Endothelial cell of umbilical vein (primary cell): ENCODE results near the gene LHFPL6. TPM values are rescaled to one million over a fixed set of nuclear protein-coding genes. Genes with fewer than 3 reads are reported as not detected.

ENCODE experiments used
- BruUV-seq: library from RNA; stranded (reverse); fragments of 400-500 nt; replicated peaks from 2 replicates; lab custom pipeline; 2021; lab: Mats Ljungman, UMichigan
- CTCF ChIA-PET: fragments of 300-600, 350-600 bp; sonication (Branson Sonifier 250); formaldehyde crosslinking; loops from one replicate; lab custom pipeline; 2021; ENCODE audit warnings: antibody characterized with exemption, inconsistent platforms; lab: Charles Lee
- POLR2A ChIA-PET: fragments of 300-600, 350-600 bp; sonication (Branson Sonifier 250); formaldehyde crosslinking; loops from one replicate; lab custom pipeline; 2021; ENCODE audit warnings: antibody characterized with exemption, inconsistent platforms; lab: Charles Lee
- DNase-seq: peaks from one replicate; pipeline ENCODE4 v3.0.0-alpha.2; 2011; ENCODE audit warnings: low read depth, low spot score
- FAIRE-seq: peaks from 2 replicates; lab custom pipeline; 2011; peaks lifted over from hg19 to GRCh38; lab: Jason Lieb, UNC
- H2AFZ ChIP-seq: 2 replicates; pipeline ENCODE4 v1.6.0; 2012; ENCODE audit warnings: low read depth, low read length, control low read depth, inconsistent platforms
- H3K27ac ChIP-seq: 2 replicates; pipeline ENCODE4 v1.5.1; 2011; ENCODE audit warnings: low read depth, mild to moderate bottlenecking, control low read depth, low read length, moderate library complexity; ENCODE audit not compliant: insufficient read depth
- H3K27me3 ChIP-seq, 2 experiments: 2 replicates each; pipeline versions ENCODE4 v1.6.0 to v1.6.1; 2011; ENCODE audit warnings: low read length in 2 of 2, mixed read lengths in 1 of 2; ENCODE audit not compliant: control insufficient read depth in 2 of 2, insufficient read depth in 2 of 2
- H3K36me3 ChIP-seq, 2 experiments: 2 replicates in 1 of 2; 3 replicates in 1 of 2; pipeline ENCODE4 v1.5.1; 2011; ENCODE audit warnings: low read length in 2 of 2, mild to moderate bottlenecking in 1 of 2, moderate library complexity in 1 of 2; ENCODE audit not compliant: control insufficient read depth in 2 of 2, insufficient read depth in 2 of 2; ENCODE audit errors: extremely low read depth in 1 of 2
- H3K4me1 ChIP-seq: 3 replicates; pipeline ENCODE4 v1.5.1; 2011; ENCODE audit warnings: mild to moderate bottlenecking, low read length; ENCODE audit not compliant: control insufficient read depth, insufficient read depth; ENCODE audit errors: extremely low read depth
- H3K4me2 ChIP-seq: 2 replicates; pipeline ENCODE4 v1.6.1; 2011; ENCODE audit warnings: low read length, control low read depth, mixed read lengths; ENCODE audit not compliant: insufficient read depth
- H3K4me3 ChIP-seq, 3 experiments: fragments of 200-600 bp in 1 of 3; sonication (generic), shearing (Covaris generic) in 1 of 3; replicated peaks in 1 of 3; 2 replicates each; pipeline ENCODE4 v1.5.1; 2011 to 2016; ENCODE audit warnings: control low read depth in 3 of 3, low read length in 3 of 3, mild to moderate bottlenecking in 2 of 3, inconsistent platforms in 1 of 3, low read depth in 1 of 3, moderate library complexity in 1 of 3; ENCODE audit not compliant: insufficient read depth in 1 of 3
- H3K79me2 ChIP-seq: 2 replicates; pipeline ENCODE4 v1.6.0; 2012; ENCODE audit warnings: low read length, inconsistent platforms; ENCODE audit not compliant: control insufficient read depth, insufficient read depth
- H3K9ac ChIP-seq: replicated peaks from 2 replicates; pipeline ENCODE3; 2011; ENCODE audit warnings: low read length, control low read depth; ENCODE audit not compliant: insufficient read depth; ENCODE audit errors: extremely low read depth
- H3K9me1 ChIP-seq: replicated peaks from 3 replicates; pipeline ENCODE4 v1.6.0; 2011; ENCODE audit warnings: mild to moderate bottlenecking, low read length; ENCODE audit not compliant: control insufficient read depth, insufficient read depth; ENCODE audit errors: extremely low read depth
- H3K9me3 ChIP-seq: replicated peaks from 2 replicates; pipeline ENCODE4 v1.5.1; 2012; ENCODE audit warnings: low read length, inconsistent platforms; ENCODE audit not compliant: control insufficient read depth, insufficient read depth
- H4K20me1 ChIP-seq: replicated peaks from 2 replicates; pipeline ENCODE3; 2011; ENCODE audit warnings: mild to moderate bottlenecking, low read length; ENCODE audit not compliant: control insufficient read depth, insufficient read depth; ENCODE audit errors: extremely low read depth
- EZH2 ChIP-seq: IDR thresholded peaks from 2 replicates; pipeline ENCODE4 v1.6.1; 2012; ENCODE audit warnings: borderline replicate concordance, low read depth, mild to moderate bottlenecking, moderate library complexity, low read length, inconsistent platforms; ENCODE audit not compliant: severe bottlenecking
- FOS ChIP-seq: IDR thresholded peaks from 2 replicates; pipeline ENCODE4 v1.6.1; 2011; ENCODE audit warnings: mild to moderate bottlenecking, low read length, moderate library complexity, borderline replicate concordance; ENCODE audit not compliant: insufficient read depth
- GATA2 ChIP-seq: IDR thresholded peaks from 2 replicates; pipeline ENCODE4 v1.7.0; 2011; ENCODE audit warnings: low read depth, mild to moderate bottlenecking, moderate library complexity, mixed read lengths, low read length; ENCODE audit not compliant: insufficient read length, insufficient read depth
- JUN ChIP-seq: IDR thresholded peaks from 2 replicates; pipeline ENCODE4 v1.6.1; 2011; ENCODE audit warnings: borderline replicate concordance, low read depth; ENCODE audit not compliant: insufficient read length, insufficient read depth
- MYC ChIP-seq: IDR thresholded peaks from one replicate; pipeline ENCODE4 v1.6.1; 2011; ENCODE audit warnings: mild to moderate bottlenecking, low read depth, low read length
- POLR2A ChIP-seq: IDR thresholded peaks from 2 replicates; pipeline ENCODE4 v1.6.1; 2012; ENCODE audit warnings: low read depth, mild to moderate bottlenecking, control low read depth, low read length
- POLR2AphosphoS5 ChIP-seq: IDR thresholded peaks from 2 replicates; pipeline ENCODE4 v1.6.1; 2012; ENCODE audit warnings: low read depth, mild to moderate bottlenecking, control low read depth, low read length, moderate library complexity; ENCODE audit not compliant: insufficient read depth
- dilution Hi-C: fragments of 300-500 bp; cut with MboI; formaldehyde crosslinking; loops from one replicate; pipeline ENCODE4 v1.15.0; 2019; ENCODE audit warnings: low sequenced_read_pairs; ENCODE audit not compliant: extremely low pct_ligation_motif_present
- intact Hi-C: fragments of 100-400 bp; cut with micrococcal nuclease; formaldehyde crosslinking; loops from one replicate; pipeline ENCODE4 v1.10.0; 2022
- polyA plus RNA-seq, 4 experiments: library from polyadenylated mRNA; depleted of rRNA in 3 of 4; stranded (reverse) in 3 of 4; unstranded in 1 of 4; fragments of >200 nt; gene quantifications; 2 replicates each; pipeline versions ENCODE4 v1.2.1 to v1.2.3, GENCODE V29; 2011 to 2012; ENCODE audit warnings: missing spikeins in 1 of 4
- total RNA-seq: library from RNA; stranded (reverse); gene quantifications from 2 replicates; pipeline ENCODE4 v1.2.3, GENCODE V29; 2021
- TF ChIP-seq, protein P1 (sequence below): IDR thresholded peaks from 2 replicates; pipeline ENCODE4 v1.6.1; 2011; ENCODE audit not compliant: insufficient read depth, insufficient read length
- TF ChIP-seq, protein P2 (sequence below), 2 donors: IDR thresholded peaks; 1 replicate in 1 of 2; 2 replicates in 1 of 2; pipeline ENCODE4 v1.5.1; 2011; ENCODE audit warnings: low read length in 2 of 2, mild to moderate bottlenecking in 2 of 2, moderate library complexity in 2 of 2, control low read depth in 1 of 2, inconsistent platforms in 1 of 2, low read depth in 1 of 2; ENCODE audit not compliant: insufficient read depth in 1 of 2; ENCODE audit errors: extremely low read depth in 1 of 2

Gene LHFPL6
- total and polyA plus RNA-seq, 2 donors (not counting 3 experiments of a cell fraction or from before 2014, with no cell fraction given): 17.5 to 19.4 TPM

DNA sequence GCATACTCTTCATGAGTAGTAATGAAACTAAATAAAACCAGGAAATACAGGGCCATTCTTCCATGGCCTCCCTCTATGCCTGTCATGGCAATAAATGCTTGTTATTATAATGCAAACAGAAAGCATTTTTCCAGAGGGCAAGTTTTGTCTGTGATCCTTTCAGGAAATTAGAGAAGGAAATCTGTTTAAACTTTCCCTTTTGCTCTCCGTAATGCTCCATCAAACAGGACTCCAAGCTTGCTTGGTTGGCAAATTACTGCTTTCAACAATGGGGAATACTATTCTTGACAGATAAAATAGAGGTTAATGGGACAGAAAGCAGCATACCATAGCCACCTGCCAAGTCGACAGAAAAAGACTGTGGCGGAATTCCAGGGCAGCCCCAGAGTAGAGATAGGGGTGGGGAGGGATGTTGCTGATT is 252.5 kb downstream of the LHFPL6 start:
- H4K20me1 ChIP-seq: no peaks in the 10 kb centered on the region
- peak overlapping the region; percentile 24 for H3K4me2 ChIP-seq
- H3K79me2 ChIP-seq: no peaks in the 10 kb centered on the region
- ChIA-PET POLR2A (no interaction called here), CTCF (interaction anchor here (0.8 to 1.0 kb wide), 2 partner anchors 13 to 266 kb away, joined by 3 read pairs; no protein-coding TSS in a partner anchor)
- FAIRE-seq (no peak), DNase-seq (peak; percentile 66)
- H3K4me1 ChIP-seq: no peaks in the 10 kb centered on the region
- H2AFZ ChIP-seq: no peak overlapping the region
- intact Hi-C loops: no loop called here
- H3K9me1 ChIP-seq: no peaks in the 10 kb centered on the region
- no TSS peak for BruUV-seq
- H3K4me3 ChIP-seq: no peak overlapping the region
- TF ChIP-seq, protein P1, sequence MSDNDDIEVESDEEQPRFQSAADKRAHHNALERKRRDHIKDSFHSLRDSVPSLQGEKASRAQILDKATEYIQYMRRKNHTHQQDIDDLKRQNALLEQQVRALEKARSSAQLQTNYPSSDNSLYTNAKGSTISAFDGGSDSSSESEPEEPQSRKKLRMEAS: no peak
- TF ChIP-seq GATA2 (no peak), EZH2 (no peak), JUN (no peak), POLR2A (no peak), FOS (no peak), POLR2AphosphoS5 (no peak), MYC (no peak)
- TF ChIP-seq, protein P2, sequence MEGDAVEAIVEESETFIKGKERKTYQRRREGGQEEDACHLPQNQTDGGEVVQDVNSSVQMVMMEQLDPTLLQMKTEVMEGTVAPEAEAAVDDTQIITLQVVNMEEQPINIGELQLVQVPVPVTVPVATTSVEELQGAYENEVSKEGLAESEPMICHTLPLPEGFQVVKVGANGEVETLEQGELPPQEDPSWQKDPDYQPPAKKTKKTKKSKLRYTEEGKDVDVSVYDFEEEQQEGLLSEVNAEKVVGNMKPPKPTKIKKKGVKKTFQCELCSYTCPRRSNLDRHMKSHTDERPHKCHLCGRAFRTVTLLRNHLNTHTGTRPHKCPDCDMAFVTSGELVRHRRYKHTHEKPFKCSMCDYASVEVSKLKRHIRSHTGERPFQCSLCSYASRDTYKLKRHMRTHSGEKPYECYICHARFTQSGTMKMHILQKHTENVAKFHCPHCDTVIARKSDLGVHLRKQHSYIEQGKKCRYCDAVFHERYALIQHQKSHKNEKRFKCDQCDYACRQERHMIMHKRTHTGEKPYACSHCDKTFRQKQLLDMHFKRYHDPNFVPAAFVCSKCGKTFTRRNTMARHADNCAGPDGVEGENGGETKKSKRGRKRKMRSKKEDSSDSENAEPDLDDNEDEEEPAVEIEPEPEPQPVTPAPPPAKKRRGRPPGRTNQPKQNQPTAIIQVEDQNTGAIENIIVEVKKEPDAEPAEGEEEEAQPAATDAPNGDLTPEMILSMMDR (IDR thresholded peaks at IDR 0.05; ENCODE audit: extremely low read depth in 1 of 2, insufficient read depth in 1 of 2, low read depth in 1 of 2, low read length in 2 of 2): no peak
- H3K9ac ChIP-seq: no peak overlapping the region
- H3K27me3 ChIP-seq: no peaks in the 10 kb centered on the region
- no peaks in the 10 kb centered on the region for H3K9me3 ChIP-seq
- H3K27ac ChIP-seq: no peak overlapping the region
- H3K36me3 ChIP-seq: no peaks in the 10 kb centered on the region
- dilution Hi-C loops: no loop called here
